ENCODE results near the gene NDUFA11.
A peak's percentile ranks its signal among the peaks of the same experiment; 100 is the strongest.

Gene NDUFA11

DNA sequence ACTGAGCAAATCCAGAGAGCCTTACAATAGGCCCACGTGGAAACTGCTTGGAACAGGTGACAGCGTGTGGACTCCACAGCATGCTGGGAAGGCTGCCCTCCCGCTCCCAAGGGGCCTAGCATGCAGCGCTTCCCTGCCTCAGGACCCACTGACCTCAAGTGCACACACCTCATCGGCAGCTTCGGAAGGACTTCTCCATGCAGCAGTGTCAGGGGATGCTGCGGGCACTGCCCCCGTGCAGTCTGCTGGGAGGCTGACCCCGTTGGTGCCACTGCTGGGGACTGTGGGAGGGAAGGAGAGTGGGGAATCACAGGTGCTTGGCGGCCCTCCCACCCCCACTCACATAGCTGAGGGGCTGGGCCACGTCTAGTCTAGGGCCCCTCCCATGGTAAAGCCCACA, 27.7 kb upstream of the NDUFA11 start:
- Histone ChIP-seq H3K27ac (ENCODE audit: low read depth, low read length) (peak overlapping the region; percentile 3), H3K27me3 (ENCODE audit: control insufficient read depth in 1 of 2, insufficient read depth in 2 of 2, low read length in 2 of 2) (no peaks in the 10 kb centered on the region), H3K9ac (ENCODE audit: low read length) (no peak overlapping the region), H3K9me3 (ENCODE audit: low read length) (no peaks in the 10 kb centered on the region), H3K4me3 (ENCODE audit: low read depth in 1 of 2, low read length in 2 of 2) (no peak overlapping the region), H3K36me3 (ENCODE audit: insufficient read depth, low read length) (peaks cover 44% of the 10 kb centered on the region), H3K4me1 (ENCODE audit: insufficient read depth, low read length) (peaks cover 71% of the 10 kb centered on the region)

DNA sequence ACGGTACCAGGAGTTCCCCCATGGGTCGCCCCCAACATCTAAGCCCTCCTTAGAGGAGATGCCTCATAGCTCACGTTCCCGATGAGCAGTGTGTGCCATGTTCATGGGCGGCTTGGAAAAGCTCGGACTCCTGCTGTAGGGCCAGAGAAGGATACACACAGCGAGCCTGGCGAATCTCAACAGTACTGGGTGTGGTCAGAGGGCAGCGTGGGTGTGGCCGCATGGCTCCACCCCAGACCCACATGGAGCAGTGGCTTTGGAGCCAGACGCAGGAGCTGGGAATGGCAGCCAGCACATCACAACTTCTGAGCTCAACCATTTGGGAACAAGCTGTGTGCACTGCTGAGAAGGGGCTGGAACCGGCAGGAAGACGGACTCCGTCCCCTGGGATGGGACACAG, 26.0 kb upstream of the NDUFA11 start:
- H3K36me3 ChIP-seq (ENCODE audit: insufficient read depth, low read length) = peaks cover 59% of the 10 kb centered on the region
- H3K4me1 ChIP-seq (ENCODE audit: insufficient read depth, low read length) = peaks cover 64% of the 10 kb centered on the region
- peak overlapping the region; percentile 36 for H3K27ac ChIP-seq (ENCODE audit: low read depth, low read length)
- H3K4me3 ChIP-seq (ENCODE audit: low read depth in 1 of 2, low read length in 2 of 2) = no peak overlapping the region
- no peak overlapping the region for H3K9ac ChIP-seq (ENCODE audit: low read length)
- H3K27me3 ChIP-seq (ENCODE audit: control insufficient read depth in 1 of 2, insufficient read depth in 2 of 2, low read length in 2 of 2) = no peaks in the 10 kb centered on the region
- H3K9me3 ChIP-seq (ENCODE audit: low read length) = no peaks in the 10 kb centered on the region

DNA sequence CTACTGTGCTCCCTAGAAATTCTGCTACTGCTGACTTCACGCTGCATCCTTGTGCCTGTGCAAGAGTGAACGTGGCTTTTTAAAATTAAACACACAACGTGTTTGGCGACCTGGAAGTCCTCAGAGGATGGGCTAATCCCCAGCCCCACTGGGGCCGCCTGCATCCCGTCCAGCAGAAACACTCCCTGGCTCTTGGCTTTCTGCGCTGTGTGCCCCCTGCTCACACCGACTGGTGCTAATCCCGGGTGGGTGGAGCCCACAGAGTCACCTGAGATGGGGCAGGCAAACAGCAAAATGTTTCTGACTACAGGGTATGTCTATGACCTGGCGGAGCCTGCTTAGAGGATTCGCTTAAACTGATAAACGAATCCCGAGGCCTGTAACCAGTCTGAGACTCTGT, 25.6 kb upstream of the NDUFA11 start:
- H3K9me3 ChIP-seq (ENCODE audit: low read length) = no peaks in the 10 kb centered on the region
- H3K27ac ChIP-seq (ENCODE audit: low read depth, low read length) = no peak overlapping the region

DNA sequence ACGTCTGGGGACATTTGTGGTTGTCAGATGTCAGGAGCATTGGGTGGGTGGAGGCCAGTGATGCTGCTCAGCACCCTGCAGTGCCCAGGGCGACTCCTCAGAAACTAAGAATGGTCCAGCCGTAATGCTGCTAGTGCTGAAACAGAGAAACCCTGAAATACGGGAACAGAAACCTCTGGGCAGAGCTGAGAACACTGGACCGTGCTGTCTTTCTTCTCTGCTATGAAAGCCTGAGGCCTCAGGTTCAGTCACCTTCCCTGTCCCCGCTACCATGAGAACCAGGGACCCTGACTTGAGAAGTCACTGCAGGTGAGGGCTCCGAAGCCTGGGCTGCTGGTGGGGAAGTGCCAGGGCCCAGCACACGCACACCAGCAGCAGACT, 23.8 kb upstream of the NDUFA11 start:
- no peak overlapping the region for H3K9ac ChIP-seq (ENCODE audit: low read length)

More for the DNA sequence above, 25.6 kb upstream of the NDUFA11 start:
- H3K9ac ChIP-seq (ENCODE audit: low read length) = no peak overlapping the region
- peaks cover 63% of the 10 kb centered on the region for H3K36me3 ChIP-seq (ENCODE audit: insufficient read depth, low read length)
- H3K4me3 ChIP-seq (ENCODE audit: low read depth in 1 of 2, low read length in 2 of 2) = no peak overlapping the region
- peaks cover 59% of the 10 kb centered on the region for H3K4me1 ChIP-seq (ENCODE audit: insufficient read depth, low read length)
- no peaks in the 10 kb centered on the region for H3K27me3 ChIP-seq (ENCODE audit: control insufficient read depth in 1 of 2, insufficient read depth in 2 of 2, low read length in 2 of 2)

DNA sequence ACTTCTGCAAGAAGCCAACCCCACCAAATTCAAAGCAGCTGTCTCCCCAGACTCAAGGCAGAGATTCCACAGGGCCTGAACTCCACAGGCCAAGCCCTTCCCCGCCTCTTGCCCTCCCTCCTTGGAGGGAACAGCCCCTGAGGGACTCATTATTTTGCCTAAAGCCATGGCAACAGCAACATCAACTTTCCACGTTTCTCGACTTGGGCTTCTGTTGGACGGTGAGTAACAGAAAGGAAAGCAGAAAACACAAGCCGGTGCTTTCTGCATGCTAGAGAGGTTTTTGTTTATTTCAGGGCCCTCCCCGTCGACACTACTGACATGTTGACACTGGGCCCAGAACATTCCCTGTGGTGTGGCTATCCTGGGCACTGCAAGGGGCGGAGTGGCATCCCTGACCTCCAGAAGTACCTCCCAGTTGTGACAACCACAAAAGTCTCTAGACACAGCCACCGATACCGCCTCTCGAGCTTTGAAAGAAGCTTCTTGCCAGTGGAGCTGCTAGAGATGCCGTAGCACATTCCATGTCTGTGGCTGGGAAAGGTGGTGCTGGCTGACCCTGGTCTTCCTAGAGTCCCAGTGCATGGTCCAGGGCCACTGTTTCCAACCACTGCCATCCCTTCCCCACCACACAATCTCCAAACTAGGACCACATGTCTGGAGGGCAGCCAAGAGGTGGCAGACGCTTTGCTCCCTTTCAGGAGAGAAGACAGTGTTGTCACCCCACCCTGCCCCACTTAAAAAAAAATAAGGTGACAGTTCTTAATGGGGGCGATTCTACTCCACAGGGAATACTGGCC, 23.3 kb upstream of the NDUFA11 start:
- peaks cover 36% of the 10 kb centered on the region for H3K4me1 ChIP-seq (ENCODE audit: insufficient read depth, low read length)
- no peaks in the 10 kb centered on the region for H3K27me3 ChIP-seq (ENCODE audit: control insufficient read depth in 1 of 2, insufficient read depth in 2 of 2, low read length in 2 of 2)
- H3K9ac ChIP-seq (ENCODE audit: low read length) = no peak overlapping the region
- H3K4me3 ChIP-seq (ENCODE audit: low read depth in 1 of 2, low read length in 2 of 2) = peak overlapping the region in 1 of 2 donors; percentile 13
- peak overlapping the region; percentile 73 for H3K27ac ChIP-seq (ENCODE audit: low read depth, low read length)
- H3K9me3 ChIP-seq (ENCODE audit: low read length) = no peaks in the 10 kb centered on the region
- peaks cover 87% of the 10 kb centered on the region for H3K36me3 ChIP-seq (ENCODE audit: insufficient read depth, low read length)

More for the DNA sequence above, 23.8 kb upstream of the NDUFA11 start:
- Histone ChIP-seq H3K36me3 (ENCODE audit: insufficient read depth, low read length) (peaks cover 81% of the 10 kb centered on the region), H3K4me3 (ENCODE audit: low read depth in 1 of 2, low read length in 2 of 2) (peak overlapping the region in 1 of 2 donors; percentile 13), H3K27ac (ENCODE audit: low read depth, low read length) (peak overlapping the region; percentile 73), H3K27me3 (ENCODE audit: control insufficient read depth in 1 of 2, insufficient read depth in 2 of 2, low read length in 2 of 2) (no peaks in the 10 kb centered on the region), H3K4me1 (ENCODE audit: insufficient read depth, low read length) (peaks cover 42% of the 10 kb centered on the region), H3K9me3 (ENCODE audit: low read length) (no peaks in the 10 kb centered on the region)

DNA sequence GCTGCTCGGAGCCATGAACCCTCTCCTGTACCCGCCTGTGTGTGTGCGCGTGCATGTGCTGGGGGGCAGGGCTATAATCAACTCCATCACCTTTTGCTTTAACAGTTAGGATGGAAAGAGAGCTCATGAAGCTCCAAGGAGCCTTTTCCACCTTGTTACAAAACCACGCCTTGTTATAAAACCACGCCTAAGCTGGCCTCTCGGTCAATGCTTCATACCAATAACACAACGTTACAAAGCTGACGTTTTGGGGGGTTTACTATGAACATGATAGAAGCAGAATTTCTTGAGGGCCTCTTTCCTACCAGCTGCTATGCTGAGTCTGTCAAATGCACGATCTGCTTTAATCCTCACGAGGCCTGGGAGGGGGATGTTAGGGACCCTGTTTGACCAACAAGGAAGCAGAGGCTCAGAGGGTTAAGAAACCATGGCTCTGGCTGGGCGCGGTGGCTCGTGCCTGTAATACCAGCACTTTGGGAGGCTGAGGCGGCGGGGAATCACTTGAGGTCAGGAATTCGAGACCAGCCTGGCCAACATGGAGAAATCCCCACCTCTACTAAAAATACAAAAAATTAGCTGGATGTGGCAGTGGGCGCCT, 22.3 kb upstream of the NDUFA11 start:
- H3K27ac ChIP-seq (ENCODE audit: low read depth, low read length) = peak overlapping the region; percentile 73
- peak overlapping the region; percentile 20 for H3K9ac ChIP-seq (ENCODE audit: low read length)
- H3K27me3 ChIP-seq (ENCODE audit: control insufficient read depth in 1 of 2, insufficient read depth in 2 of 2, low read length in 2 of 2) = no peaks in the 10 kb centered on the region
- no peaks in the 10 kb centered on the region for H3K9me3 ChIP-seq (ENCODE audit: low read length)
- peaks cover 91% of the 10 kb centered on the region for H3K36me3 ChIP-seq (ENCODE audit: insufficient read depth, low read length)
- no peak overlapping the region for H3K4me3 ChIP-seq (ENCODE audit: low read depth in 1 of 2, low read length in 2 of 2)
- H3K4me1 ChIP-seq (ENCODE audit: insufficient read depth, low read length) = peaks cover 31% of the 10 kb centered on the region

DNA sequence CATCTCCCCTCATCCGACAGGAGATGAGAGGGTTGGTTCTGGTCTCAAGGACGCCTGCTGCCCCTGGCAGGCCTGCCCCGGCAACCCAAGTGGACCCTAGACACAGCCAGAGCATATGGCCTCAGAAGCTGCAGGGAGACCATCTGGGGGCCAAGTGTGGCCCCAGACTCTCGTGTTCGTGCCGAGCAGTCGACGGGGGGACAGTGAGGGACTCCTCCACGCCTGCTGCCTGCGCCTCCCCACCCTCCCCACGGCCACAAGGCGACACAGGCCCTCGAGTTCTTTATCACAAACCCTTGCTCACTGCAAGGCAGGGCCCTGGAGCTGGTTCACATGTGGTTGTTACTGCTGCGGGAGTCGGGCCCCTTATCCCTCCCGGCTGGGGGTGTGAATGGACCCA, 19.8 kb upstream of the NDUFA11 start:
- no peak overlapping the region for H3K4me3 ChIP-seq (ENCODE audit: low read depth in 1 of 2, low read length in 2 of 2)
- H3K4me1 ChIP-seq (ENCODE audit: insufficient read depth, low read length) = peaks cover 30% of the 10 kb centered on the region
- peaks cover 89% of the 10 kb centered on the region for H3K36me3 ChIP-seq (ENCODE audit: insufficient read depth, low read length)
- no peaks in the 10 kb centered on the region for H3K27me3 ChIP-seq (ENCODE audit: control insufficient read depth in 1 of 2, insufficient read depth in 2 of 2, low read length in 2 of 2)
- H3K27ac ChIP-seq (ENCODE audit: low read depth, low read length) = no peak overlapping the region
- H3K9ac ChIP-seq (ENCODE audit: low read length) = no peak overlapping the region
- no peaks in the 10 kb centered on the region for H3K9me3 ChIP-seq (ENCODE audit: low read length)

DNA sequence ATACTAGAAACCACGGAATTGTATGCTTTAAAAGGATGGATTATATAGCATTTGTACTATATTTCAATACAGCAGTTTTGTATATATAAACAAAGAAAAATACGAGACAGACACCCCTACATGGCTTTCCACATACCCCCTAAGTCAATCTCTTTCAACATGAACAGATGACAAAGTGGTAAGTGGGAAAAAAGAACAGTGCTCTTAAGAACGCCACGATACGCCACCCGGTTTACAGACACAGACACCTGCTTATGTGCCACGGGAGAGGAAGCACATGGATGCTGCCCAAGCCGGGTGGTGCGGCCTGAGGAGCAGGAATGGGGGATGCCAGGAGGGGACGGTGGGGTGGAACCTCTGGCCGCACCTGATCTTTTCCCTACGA, 18.6 kb upstream of the NDUFA11 start:
- Histone ChIP-seq H3K9ac (ENCODE audit: low read length) (no peak overlapping the region), H3K4me3 (ENCODE audit: low read depth in 1 of 2, low read length in 2 of 2) (no peak overlapping the region), H3K36me3 (ENCODE audit: insufficient read depth, low read length) (peaks cover 85% of the 10 kb centered on the region), H3K9me3 (ENCODE audit: low read length) (no peaks in the 10 kb centered on the region), H3K4me1 (ENCODE audit: insufficient read depth, low read length) (peaks cover 17% of the 10 kb centered on the region), H3K27me3 (ENCODE audit: control insufficient read depth in 1 of 2, insufficient read depth in 2 of 2, low read length in 2 of 2) (no peaks in the 10 kb centered on the region), H3K27ac (ENCODE audit: low read depth, low read length) (no peak overlapping the region)

DNA sequence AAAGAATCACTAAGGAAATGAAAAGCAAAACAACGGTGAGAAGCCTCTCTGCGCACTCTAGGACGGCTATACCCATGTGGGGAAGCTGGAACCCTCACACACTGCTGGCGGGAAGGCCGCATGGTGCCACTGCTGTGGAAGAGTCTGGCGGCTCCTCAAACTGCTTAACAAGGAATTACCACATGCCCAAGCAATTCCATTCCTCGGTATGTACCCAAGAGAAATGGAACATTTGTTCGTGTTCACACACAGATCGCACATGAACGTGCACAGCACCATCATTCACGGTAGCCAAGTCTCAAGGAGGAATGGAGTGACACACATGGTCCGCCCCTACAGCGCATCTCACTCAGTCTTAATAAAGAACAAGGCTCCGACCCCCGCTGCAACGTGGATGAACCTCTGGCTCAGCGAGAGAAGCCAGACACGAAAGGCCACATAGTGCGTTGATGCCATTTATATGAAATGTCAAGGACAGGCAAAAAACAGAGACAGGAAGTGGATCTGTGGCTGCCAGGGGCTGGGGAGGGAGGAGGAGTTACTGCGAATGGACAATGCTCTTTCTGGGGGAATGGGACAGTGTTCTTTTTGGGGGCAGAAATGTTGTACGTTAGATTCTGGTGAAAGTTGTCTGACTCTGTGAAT, 18.0 kb upstream of the NDUFA11 start:
- Histone ChIP-seq H3K27ac (ENCODE audit: low read depth, low read length) (no peak overlapping the region), H3K9ac (ENCODE audit: low read length) (no peak overlapping the region), H3K27me3 (ENCODE audit: control insufficient read depth in 1 of 2, insufficient read depth in 2 of 2, low read length in 2 of 2) (no peaks in the 10 kb centered on the region), H3K9me3 (ENCODE audit: low read length) (no peaks in the 10 kb centered on the region), H3K4me1 (ENCODE audit: insufficient read depth, low read length) (peaks cover 12% of the 10 kb centered on the region), H3K36me3 (ENCODE audit: insufficient read depth, low read length) (peaks cover 85% of the 10 kb centered on the region), H3K4me3 (ENCODE audit: low read depth in 1 of 2, low read length in 2 of 2) (no peak overlapping the region)

DNA sequence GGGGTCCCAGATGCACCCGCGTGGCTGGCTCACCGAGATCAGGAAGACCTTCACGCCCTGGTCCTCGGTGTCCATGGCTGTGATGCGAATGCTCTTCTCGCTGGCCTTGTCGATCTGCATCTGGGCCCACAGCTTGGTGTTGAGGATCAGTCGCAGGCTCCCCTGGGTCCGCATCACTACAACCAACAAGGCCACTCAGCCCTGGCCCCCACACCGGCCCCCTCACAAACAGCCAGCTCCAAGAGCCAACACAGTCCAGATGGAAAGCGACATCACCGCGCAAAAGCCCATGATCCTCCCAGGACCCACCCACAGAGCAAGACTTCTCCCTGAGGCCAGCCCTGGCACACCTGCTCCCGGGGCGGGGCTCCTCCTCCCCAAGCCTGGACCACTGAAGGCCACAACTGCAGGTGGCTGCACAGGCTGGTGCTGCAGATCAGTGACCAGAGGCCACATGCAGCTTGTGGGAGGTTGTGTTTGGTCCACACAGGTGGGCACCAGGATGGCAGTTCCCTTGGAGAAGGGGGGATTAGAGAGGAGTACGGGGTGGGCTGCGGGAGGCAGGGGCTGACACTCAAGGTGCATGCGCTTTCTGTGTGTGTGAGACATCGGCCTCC, 15.0 kb upstream of the NDUFA11 start:
- H3K9ac ChIP-seq (ENCODE audit: low read length) = no peak overlapping the region
- peaks cover 12% of the 10 kb centered on the region for H3K4me1 ChIP-seq (ENCODE audit: insufficient read depth, low read length)
- H3K9me3 ChIP-seq (ENCODE audit: low read length) = no peaks in the 10 kb centered on the region
- H3K4me3 ChIP-seq (ENCODE audit: low read depth in 1 of 2, low read length in 2 of 2) = no peak overlapping the region
- H3K27me3 ChIP-seq (ENCODE audit: control insufficient read depth in 1 of 2, insufficient read depth in 2 of 2, low read length in 2 of 2) = no peaks in the 10 kb centered on the region
- H3K27ac ChIP-seq (ENCODE audit: low read depth, low read length) = no peak overlapping the region
- peaks cover 76% of the 10 kb centered on the region for H3K36me3 ChIP-seq (ENCODE audit: insufficient read depth, low read length)

DNA sequence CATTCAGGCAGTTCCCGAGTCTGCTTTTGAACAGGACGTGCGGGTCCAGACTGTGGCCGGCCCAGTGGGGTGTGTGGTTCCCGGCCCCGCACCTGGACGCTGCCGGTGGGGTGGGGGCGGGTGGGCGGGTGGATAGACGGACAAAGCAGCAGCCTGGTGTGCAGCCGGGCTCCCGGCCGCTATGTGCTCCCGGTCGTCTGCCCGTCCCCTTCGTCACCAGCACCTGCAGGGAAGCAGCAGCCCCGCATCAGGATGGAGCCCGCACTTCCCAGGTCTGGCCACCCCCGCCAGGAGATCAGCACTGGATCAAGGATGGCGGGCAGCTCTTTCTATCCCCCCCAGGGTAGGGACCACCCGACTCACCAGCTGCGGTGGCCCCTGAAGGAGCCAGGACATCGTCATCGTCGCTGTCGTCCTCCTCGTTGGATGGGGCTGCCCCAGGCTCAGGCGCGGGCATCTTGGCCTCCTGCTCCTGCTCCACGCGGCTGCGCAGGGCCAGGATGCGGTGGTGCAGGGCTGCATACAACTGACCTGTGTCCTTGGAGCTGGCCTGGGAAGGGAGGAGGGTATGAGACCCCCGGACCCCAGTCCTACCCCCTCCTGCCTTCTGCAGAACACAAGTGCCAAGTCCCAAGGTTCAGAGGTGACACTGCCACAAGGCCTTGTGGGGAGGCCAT, 14.0 kb upstream of the NDUFA11 start:
- H3K27me3 ChIP-seq (ENCODE audit: control insufficient read depth in 1 of 2, insufficient read depth in 2 of 2, low read length in 2 of 2) = no peaks in the 10 kb centered on the region
- no peak overlapping the region for H3K9ac ChIP-seq (ENCODE audit: low read length)
- H3K27ac ChIP-seq (ENCODE audit: low read depth, low read length) = no peak overlapping the region
- H3K36me3 ChIP-seq (ENCODE audit: insufficient read depth, low read length) = peaks cover 66% of the 10 kb centered on the region
- no peak overlapping the region for H3K4me3 ChIP-seq (ENCODE audit: low read depth in 1 of 2, low read length in 2 of 2)
- no peaks in the 10 kb centered on the region for H3K9me3 ChIP-seq (ENCODE audit: low read length)
- H3K4me1 ChIP-seq (ENCODE audit: insufficient read depth, low read length) = peaks cover 12% of the 10 kb centered on the region

Measured in muscle layer of colon (tissue), 2 donors.